ENCODE results near the gene AMFR. TPM values are rescaled to one million over a fixed set of nuclear protein-coding genes. Genes with fewer than 3 reads are reported as not detected.

AMFR gene
- total RNA-seq, 4 donors from 2014 or later: 172 to 216 (median 194) TPM

GRCh38 chr16:56421313-56421712 is 4.0 kb downstream of the AMFR start:
- H3K27me3 ChIP-seq: no peaks in the 10 kb centered on the region
- TF ChIP-seq EP300 (IDR thresholded peaks at IDR 0.05) (no peak), POLR2A (IDR thresholded peaks at IDR 0.05) (no peak), POLR2AphosphoS5 (IDR thresholded peaks at IDR 0.05) (no peak), CTCF (IDR thresholded peaks at IDR 0.05) (no peak)
- H3K27ac ChIP-seq: no peak overlapping the region
- ATAC-seq: no peak
- H3K4me3 ChIP-seq: no peak overlapping the region
- H3K9me3 ChIP-seq: no peaks in the 10 kb centered on the region
- no peaks in the 10 kb centered on the region for H3K36me3 ChIP-seq
- 72 to 88% methylated on average over 2 of the region's 2 CpGs for WGBS, 2 donors (ENCODE audit: low coverage in 1 of 2)
- H3K4me1 ChIP-seq: peaks cover 0 to 66% (median 8%) of the 10 kb centered on the region in 3 donors

DNA sequence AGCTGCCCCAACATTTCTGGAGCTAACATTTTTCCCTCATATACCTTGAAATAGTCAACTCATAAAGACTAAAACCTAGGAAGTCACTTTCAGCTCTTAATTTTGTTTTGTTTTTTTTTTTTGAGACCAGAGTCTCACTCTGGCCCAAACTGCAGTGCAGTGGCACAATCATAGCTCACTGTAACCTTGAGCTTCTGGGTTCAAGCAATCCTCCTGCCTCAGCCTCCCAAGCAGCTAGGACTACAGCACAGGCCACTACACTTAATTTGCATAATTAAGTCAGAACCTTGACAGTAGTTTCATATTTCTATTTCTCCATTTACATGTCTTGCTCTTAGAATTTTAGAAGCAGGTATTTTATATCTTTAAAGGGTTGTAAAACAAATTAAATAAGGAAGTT is 4.7 kb downstream of the AMFR start:
- H3K4me3 ChIP-seq: no peak overlapping the region
- no peaks in the 10 kb centered on the region for H3K36me3 ChIP-seq
- no peak for ATAC-seq
- TF ChIP-seq CTCF (IDR thresholded peaks at IDR 0.05) (no peak), POLR2A (IDR thresholded peaks at IDR 0.05) (no peak), POLR2AphosphoS5 (IDR thresholded peaks at IDR 0.05) (no peak), EP300 (IDR thresholded peaks at IDR 0.05) (no peak)
- H3K27me3 ChIP-seq: no peaks in the 10 kb centered on the region
- peaks cover 0 to 68% (median 8%) of the 10 kb centered on the region in 3 donors for H3K4me1 ChIP-seq
- H3K9me3 ChIP-seq: no peaks in the 10 kb centered on the region
- no peak overlapping the region for H3K27ac ChIP-seq

- Histone ChIP-seq H3K27ac (no peak overlapping the region), H3K4me1 (peaks cover 0 to 73% (median 8%) of the 10 kb centered on the region in 3 donors), H3K36me3 (no peaks in the 10 kb centered on the region), H3K9me3 (no peaks in the 10 kb centered on the region), H3K4me3 (no peak overlapping the region), H3K27me3 (no peaks in the 10 kb centered on the region)
- WGBS, 2 donors (ENCODE audit: low coverage in 1 of 2): 81 to 82% methylated on average over 8 of the region's 8 CpGs
- TF ChIP-seq POLR2AphosphoS5 (IDR thresholded peaks at IDR 0.05) (no peak), CTCF (IDR thresholded peaks at IDR 0.05) (no peak), POLR2A (IDR thresholded peaks at IDR 0.05) (no peak), EP300 (IDR thresholded peaks at IDR 0.05) (no peak)
- no peak for ATAC-seq
Observed at GRCh38 chr16:56419740-56420548, 5.4 kb downstream of the AMFR start.

DNA sequence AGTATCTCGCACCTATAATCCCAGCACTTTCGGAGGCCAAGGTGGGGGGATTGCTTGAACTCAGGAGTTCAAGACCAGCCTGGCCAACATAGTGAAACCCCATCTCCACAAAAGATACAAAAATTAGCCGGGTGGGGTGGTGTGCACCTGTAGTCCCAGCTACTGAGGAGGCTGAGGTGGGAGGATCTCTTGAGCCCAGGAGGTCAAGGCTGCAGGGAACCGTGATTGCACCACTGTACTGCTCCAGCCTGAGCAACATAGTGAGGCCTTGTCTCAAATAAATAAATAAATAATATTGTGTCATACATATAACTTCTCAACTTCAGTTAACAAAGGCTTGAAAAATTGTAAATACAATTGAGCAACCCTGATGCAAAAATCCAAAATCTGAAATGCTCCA is 8.2 kb downstream of the AMFR start:
- no peak for ATAC-seq
- Histone ChIP-seq H3K27ac (no peak overlapping the region), H3K4me3 (no peak overlapping the region), H3K27me3 (no peaks in the 10 kb centered on the region), H3K4me1 (peaks cover 0 to 68% (median 0%) of the 10 kb centered on the region in 3 donors), H3K36me3 (peaks cover 0 to 16% of the 10 kb centered on the region in 2 donors), H3K9me3 (no peaks in the 10 kb centered on the region)
- no peak for TF ChIP-seq POLR2A (IDR thresholded peaks at IDR 0.05)
- TF ChIP-seq POLR2AphosphoS5 (IDR thresholded peaks at IDR 0.05): no peak
- no peak for TF ChIP-seq EP300 (IDR thresholded peaks at IDR 0.05)
- TF ChIP-seq CTCF (IDR thresholded peaks at IDR 0.05): no peak
- WGBS, 2 donors (ENCODE audit: low coverage in 1 of 2): 94 to 100% methylated on average over 2 to 3 of the region's 4 CpGs

GRCh38 chr16:56415875-56416274 is 9.5 kb downstream of the AMFR start:
- Histone ChIP-seq H3K9me3 (no peaks in the 10 kb centered on the region), H3K27ac (no peak overlapping the region), H3K4me1 (peaks cover 0 to 57% (median 0%) of the 10 kb centered on the region in 3 donors), H3K27me3 (no peaks in the 10 kb centered on the region), H3K4me3 (no peak overlapping the region), H3K36me3 (peaks cover 0 to 28% of the 10 kb centered on the region in 2 donors)
- no peak for TF ChIP-seq EP300 (IDR thresholded peaks at IDR 0.05)
- TF ChIP-seq CTCF (IDR thresholded peaks at IDR 0.05): no peak
- ATAC-seq: no peak
- WGBS, 2 donors (ENCODE audit: low coverage in 1 of 2): 75 to 84% methylated on average over 4 of the region's 4 CpGs
